ENCODE data around the gene FICD.
"Not testable (repeated sequence)": the region's sequence is repeated elsewhere in the genome, so short reads cannot be mapped to it uniquely, and the experiment has no call there.

FICD gene

GRCh38 chr12:108514973-108515814 is at the start of gene FICD:
FICD (plus strand) TSS chr12:108515277; CDS start chr12:108516973, 1,696 bp downstream.
- intact Hi-C loops (cut with DNase I), result loop anchor here (5.0 to 10.0 kb wide), 4 partner anchors 47 to 830 kb away; partner anchors contain the start of genes ISCU, PWP1 and SART3

GRCh38 chr12:108465417-108465816 is 49.7 kb upstream of the FICD start:
- intact Hi-C loops (cut with DNase I), result no loop called here
- no peak for DNase-seq

More at GRCh38 chr12:108514973-108515814, at the start of gene FICD:
- peak; percentile 100 for DNase-seq

DNA sequence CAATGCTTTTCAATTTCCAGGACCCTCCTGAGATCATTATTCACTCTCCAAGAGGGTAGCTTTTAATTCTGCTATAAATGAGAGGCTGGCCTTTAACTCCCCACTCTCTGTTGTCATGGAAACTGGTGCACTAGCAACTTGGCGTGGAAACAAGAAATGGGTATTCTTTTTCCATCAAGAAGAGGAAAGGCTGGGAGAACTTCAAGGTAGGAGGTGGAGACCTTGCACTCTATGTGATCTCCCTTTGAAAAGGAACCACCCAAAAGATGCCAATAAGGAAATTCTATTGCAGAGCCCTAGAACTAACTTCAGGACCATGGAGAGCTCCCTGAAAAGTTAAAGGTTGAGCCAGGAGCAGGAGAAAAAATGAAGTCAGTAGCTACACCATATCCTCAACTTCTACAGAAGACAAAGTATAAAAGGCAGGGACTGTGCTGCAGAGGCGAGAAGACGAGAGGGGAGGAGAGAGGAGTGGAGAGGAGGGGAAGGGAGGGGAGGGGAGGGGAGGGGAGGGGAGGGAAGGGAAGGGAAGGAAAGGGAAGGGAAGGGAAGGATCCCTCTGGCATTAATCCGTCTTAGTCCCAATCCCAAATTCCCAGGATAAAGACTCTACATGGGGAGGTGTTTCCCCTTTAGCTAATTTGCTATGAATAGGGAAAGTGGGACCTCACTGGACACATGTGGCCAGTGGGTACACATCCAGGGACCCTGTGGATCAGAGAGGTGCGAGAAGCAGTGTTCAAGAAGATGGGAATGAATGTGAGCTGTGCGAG is 46.7 kb upstream of the FICD start:
- DNase-seq, result no peak

GRCh38 chr12:108473400-108474055 is 41.5 kb upstream of the FICD start:
- no peak for DNase-seq
- intact Hi-C loops (cut with DNase I), result no loop called here

More for the DNA sequence above, 46.7 kb upstream of the FICD start:
- intact Hi-C loops (cut with DNase I), result no loop called here

- intact Hi-C loops (cut with DNase I), result no loop called here
- DNase-seq, result no peak
Observed at GRCh38 chr12:108475396-108475795, 39.7 kb upstream of the FICD start.

- intact Hi-C loops (cut with DNase I), result no loop called here
- DNase-seq, result no peak
Observed at GRCh38 chr12:108477055-108477880, 37.8 kb upstream of the FICD start.

DNA sequence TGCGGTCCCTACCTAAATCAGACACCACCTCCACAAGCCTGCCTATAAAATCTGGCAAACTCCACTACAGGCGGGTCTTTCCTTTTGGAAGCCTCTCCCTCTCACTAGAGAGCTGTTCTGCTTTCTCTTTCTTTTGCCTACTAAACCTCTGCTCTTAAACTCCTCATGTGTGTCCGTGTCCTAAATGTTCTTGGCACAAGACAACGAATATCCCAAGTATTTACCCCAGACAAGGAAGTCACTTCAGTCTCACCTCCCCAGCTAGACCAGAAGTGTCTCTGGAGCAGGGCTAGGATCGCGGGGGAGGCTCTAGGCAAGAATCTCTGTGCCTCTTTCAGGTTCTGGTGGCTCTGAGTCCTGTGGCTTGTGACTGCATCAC is 37.2 kb upstream of the FICD start:
- intact Hi-C loops (cut with DNase I), result no loop called here
- no peak for DNase-seq

GRCh38 chr12:108478611-108479206 is 36.4 kb upstream of the FICD start:
- DNase-seq, result no peak
- intact Hi-C loops (cut with DNase I), result no loop called here

- no peak for DNase-seq
- intact Hi-C loops (cut with DNase I), result no loop called here
Observed at GRCh38 chr12:108479364-108480070, 35.6 kb upstream of the FICD start.

GRCh38 chr12:108482717-108483212 is 32.3 kb upstream of the FICD start:
- intact Hi-C loops (cut with DNase I), result no loop called here
- no peak for DNase-seq

DNA sequence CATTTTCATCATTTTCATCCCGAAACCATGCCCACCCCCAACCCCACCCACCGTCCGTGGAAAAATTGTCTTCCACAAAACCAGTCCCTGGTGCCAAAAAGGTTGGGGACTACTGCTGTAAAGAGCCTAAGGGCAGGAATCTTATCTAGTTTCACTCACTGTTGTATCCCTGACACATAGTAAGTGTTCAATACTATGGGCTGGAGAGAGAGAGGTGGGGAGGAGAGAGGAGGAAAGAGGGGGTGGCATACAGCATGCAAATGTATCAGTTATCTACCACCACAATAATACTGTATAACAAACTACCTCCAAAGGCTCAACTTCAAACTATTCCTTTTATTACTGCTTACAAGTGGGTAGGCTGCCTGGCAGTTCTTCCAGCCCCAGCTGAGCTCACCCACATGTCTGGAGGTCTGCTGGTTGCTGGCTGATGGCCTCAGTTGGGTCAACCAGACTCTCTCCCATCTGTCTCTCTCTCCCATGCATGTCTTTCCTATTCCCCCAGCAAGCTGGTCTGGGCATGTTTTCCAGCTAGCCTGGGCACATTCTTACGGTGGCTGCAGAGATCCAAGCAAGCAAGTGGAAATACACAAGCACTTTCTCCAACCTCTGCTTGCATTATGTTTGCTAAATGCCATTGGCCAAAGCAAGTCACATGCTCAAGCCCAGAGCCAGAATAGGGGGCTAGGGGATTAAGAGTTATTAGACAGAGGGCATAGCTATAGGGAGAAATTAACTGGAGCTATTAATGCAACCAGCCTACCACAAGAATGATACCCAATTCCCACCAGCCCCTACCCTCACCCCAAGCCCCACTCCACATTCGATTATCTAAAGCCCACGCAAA is 31.6 kb upstream of the FICD start:
- no peak for DNase-seq
- intact Hi-C loops (cut with DNase I), result no loop called here

- intact Hi-C loops (cut with DNase I), result no loop called here
- DNase-seq, result no peak
Observed at GRCh38 chr12:108484431-108484830, 30.6 kb upstream of the FICD start.

- intact Hi-C loops (cut with DNase I), result no loop called here
- no peak for DNase-seq
Observed at GRCh38 chr12:108484845-108485244, 30.2 kb upstream of the FICD start.

- intact Hi-C loops (cut with DNase I); DNase-seq: not testable (repeated sequence)
Observed at GRCh38 chr12:108485371-108485770, 29.7 kb upstream of the FICD start.

- DNase-seq; intact Hi-C loops (cut with DNase I): not testable (repeated sequence)
Observed at GRCh38 chr12:108487029-108487428, 28.0 kb upstream of the FICD start.

DNA sequence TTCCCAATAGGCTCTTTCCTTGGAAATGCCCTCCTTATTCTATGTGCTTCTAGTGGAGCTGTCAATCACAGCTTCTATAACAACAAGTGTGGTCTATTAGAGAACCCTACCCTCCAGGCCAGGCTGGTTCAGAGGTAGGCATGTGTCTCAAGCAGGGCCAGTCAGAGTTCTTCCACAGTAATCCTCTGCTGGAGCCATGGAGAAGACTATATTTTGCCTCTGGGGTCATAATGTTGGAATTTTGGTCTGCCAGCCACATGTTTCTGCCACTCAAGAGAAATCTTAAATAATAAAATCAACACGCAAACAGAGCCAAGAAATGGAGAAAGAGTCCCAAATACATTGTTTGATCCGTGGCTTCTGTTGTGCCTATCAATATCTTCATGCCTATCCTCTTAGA is 23.8 kb upstream of the FICD start:
- intact Hi-C loops (cut with DNase I), result no loop called here
- DNase-seq, result no peak

GRCh38 chr12:108495054-108495453 is 20.0 kb upstream of the FICD start:
- intact Hi-C loops (cut with DNase I), result no loop called here
- no peak for DNase-seq

Measured in posterior cingulate gyrus (tissue), 11 donors.